Measurements from ENCODE around the gene GSTA3.

GRCh38 chr6:52904562-52905279, 4.8 kb downstream of the GSTA3 start:
- TF ChIP-seq POLR2A (IDR thresholded peaks at IDR 0.05; ENCODE audit: low read depth, low read length) (no peak), POLR2AphosphoS5 (IDR thresholded peaks at IDR 0.05; ENCODE audit: low read depth, low read length) (no peak), TAF1 (IDR thresholded peaks at IDR 0.05; ENCODE audit: borderline replicate concordance, low read depth, low read length) (no peak)

Data from GM12892 (cell line).